A549 (cell line): Measurements from ENCODE around the gene CABP4. TPM values are rescaled to one million over a fixed set of nuclear protein-coding genes. Genes with fewer than 3 reads are reported as not detected.

ENCODE experiments used
- ATAC-seq, 2 experiments: fragments of 200-7000 bp in 1 of 2; fragments of >200 bp in 1 of 2; cut with Nextera tagmentation in 1 of 2; cut with Tn5 transposase in 1 of 2; 3 replicates each; pipeline versions ENCODE4 v1.8.0 to v1.9.1; 2018 to 2020; ENCODE audit warnings: mild to moderate bottlenecking in 1 of 2, moderate library complexity in 1 of 2
- CTCF ChIA-PET: fragments of 300-600 bp; sonication (Branson Sonifier 250); formaldehyde crosslinking; extraction: SDS; loops from one replicate; lab custom pipeline; 2021; ENCODE audit warnings: antibody characterized with exemption, inconsistent platforms; lab: Yijun Ruan, JAX
- POLR2A ChIA-PET: fragments of 350-600 bp; formaldehyde crosslinking; extraction: SDS; loops from one replicate; lab custom pipeline; 2021; ENCODE audit warnings: antibody characterized with exemption, inconsistent platforms; lab: Yijun Ruan, JAX
- DNase-seq, 2 experiments: peaks; one replicate each; pipeline versions ENCODE4 v3.0.0 to v3.0.0-alpha.2; 2011 to 2016; ENCODE audit warnings: low read depth in 1 of 2, low spot score in 1 of 2
- FAIRE-seq: peaks from 2 replicates; lab custom pipeline; 2011; peaks lifted over from hg19 to GRCh38; lab: Jason Lieb, UNC
- H3K27ac ChIP-seq, 2 experiments: fragments of >200 bp; sonication (Bioruptor Twin); formaldehyde crosslinking; 3 replicates each; pipeline ENCODE4 v1.5.1; 2016 to 2017
- H3K4me1 ChIP-seq: fragments of >200 bp; sonication (Bioruptor Twin); formaldehyde crosslinking; 3 replicates; pipeline ENCODE4 v1.6.1; 2016
- H3K4me2 ChIP-seq: fragments of >200 bp; sonication (Bioruptor Twin); formaldehyde crosslinking; 3 replicates; pipeline ENCODE4 v1.6.1; 2016
- H3K4me3 ChIP-seq: fragments of >200 bp; sonication (Bioruptor Twin); formaldehyde crosslinking; 3 replicates; pipeline ENCODE4 v1.5.1; 2016
- H3K9me3 ChIP-seq: fragments of >200 bp; sonication (Bioruptor Twin); formaldehyde crosslinking; 3 replicates; pipeline ENCODE4 v1.6.1; 2016
- EHMT2 ChIP-seq: fragments of 200-600 bp; sonication (generic); IDR thresholded peaks from 2 replicates; pipeline ENCODE4 v1.6.1; 2016; ENCODE audit warnings: antibody characterized with exemption, low read depth, mild to moderate bottlenecking, moderate library complexity
- EP300 ChIP-seq, 2 experiments: fragments of >200 bp; sonication (Bioruptor Twin); formaldehyde crosslinking; IDR thresholded peaks; 2 replicates in 1 of 2; 3 replicates in 1 of 2; pipeline ENCODE4 v1.6.1; 2016 to 2017
- FOSB ChIP-seq: fragments of 250-450 bp; sonication (Bioruptor Pico); IDR thresholded peaks from 2 replicates; pipeline ENCODE4 v1.5.0; 2020; ENCODE audit warnings: mild to moderate bottlenecking, moderate library complexity
- MAFK ChIP-seq: fragments of 450-650 bp; IDR thresholded peaks from 2 replicates; pipeline ENCODE4 v1.6.1; 2014; ENCODE audit not compliant: partially characterized antibody
- MAX ChIP-seq: IDR thresholded peaks from 2 replicates; pipeline ENCODE4 v1.6.1; 2012
- NPAS2 ChIP-seq: fragments of 250-450 bp; sonication (Bioruptor Pico); IDR thresholded peaks from 2 replicates; pipeline ENCODE4 v1.8.0; 2022; ENCODE audit warnings: mild to moderate bottlenecking, moderate library complexity, borderline replicate concordance
- NR3C1 ChIP-seq: fragments of >200 bp; sonication (Bioruptor Twin); formaldehyde crosslinking; IDR thresholded peaks from 3 replicates; pipeline ENCODE4 v1.6.1; 2017
- RNF2 ChIP-seq: fragments of 200-600 bp; sonication (generic); IDR thresholded peaks from 2 replicates; pipeline ENCODE4 v1.6.1; 2016; ENCODE audit warnings: low read depth, mild to moderate bottlenecking, antibody characterized with exemption, moderate library complexity, borderline replicate concordance
- TFCP2L1 ChIP-seq: fragments of 250-450 bp; sonication (Bioruptor Pico); IDR thresholded peaks from 2 replicates; pipeline ENCODE4 v1.5.0; 2021; ENCODE audit warnings: mild to moderate bottlenecking
- TP53 ChIP-seq: fragments of 250-450 bp; sonication (Bioruptor Pico); IDR thresholded peaks from 2 replicates; pipeline ENCODE4 v1.5.0; 2021; ENCODE audit warnings: mild to moderate bottlenecking, moderate library complexity
- ZSCAN20 ChIP-seq: fragments of 250-450 bp; sonication (Bioruptor Pico); IDR thresholded peaks from 2 replicates; pipeline ENCODE4 v1.8.0; 2022; ENCODE audit warnings: mild to moderate bottlenecking, moderate library complexity
- WGBS: methylation state at CpG from one replicate; pipeline ENCODE4 v1.1.6; 2017; ENCODE audit errors: missing lambda C conversion rate; 5-methylcytosine and 5-hydroxymethylcytosine counted together
- polyA plus RNA-seq, 4 experiments: library from polyadenylated mRNA; depleted of rRNA in 3 of 4; stranded (reverse); fragments of >200 nt; fragmentation: RNase III in 1 of 4; extraction: RNeasy Plus Mini Kit Qiagen cat#74134 plus additional on column Dnase treatment in 1 of 4; gene quantifications; 2 replicates in 3 of 4; 3 replicates in 1 of 4; pipeline ENCODE4 v1.2.3, GENCODE V29; 2011 to 2017
- TF ChIP-seq, protein P1 (sequence below): IDR thresholded peaks from 2 replicates; pipeline ENCODE4 v1.6.1; 2012
- TF ChIP-seq, protein P2 (sequence below): fragments of 200-600 bp; sonication (generic); IDR thresholded peaks from 2 replicates; pipeline ENCODE4 v1.6.1; 2016; ENCODE audit warnings: antibody characterized with exemption, mild to moderate bottlenecking, moderate library complexity

The CABP4 gene
- polyA plus RNA-seq, 2 of the 4 experiments (the other 2 are of a cell fraction) = not detected

DNA sequence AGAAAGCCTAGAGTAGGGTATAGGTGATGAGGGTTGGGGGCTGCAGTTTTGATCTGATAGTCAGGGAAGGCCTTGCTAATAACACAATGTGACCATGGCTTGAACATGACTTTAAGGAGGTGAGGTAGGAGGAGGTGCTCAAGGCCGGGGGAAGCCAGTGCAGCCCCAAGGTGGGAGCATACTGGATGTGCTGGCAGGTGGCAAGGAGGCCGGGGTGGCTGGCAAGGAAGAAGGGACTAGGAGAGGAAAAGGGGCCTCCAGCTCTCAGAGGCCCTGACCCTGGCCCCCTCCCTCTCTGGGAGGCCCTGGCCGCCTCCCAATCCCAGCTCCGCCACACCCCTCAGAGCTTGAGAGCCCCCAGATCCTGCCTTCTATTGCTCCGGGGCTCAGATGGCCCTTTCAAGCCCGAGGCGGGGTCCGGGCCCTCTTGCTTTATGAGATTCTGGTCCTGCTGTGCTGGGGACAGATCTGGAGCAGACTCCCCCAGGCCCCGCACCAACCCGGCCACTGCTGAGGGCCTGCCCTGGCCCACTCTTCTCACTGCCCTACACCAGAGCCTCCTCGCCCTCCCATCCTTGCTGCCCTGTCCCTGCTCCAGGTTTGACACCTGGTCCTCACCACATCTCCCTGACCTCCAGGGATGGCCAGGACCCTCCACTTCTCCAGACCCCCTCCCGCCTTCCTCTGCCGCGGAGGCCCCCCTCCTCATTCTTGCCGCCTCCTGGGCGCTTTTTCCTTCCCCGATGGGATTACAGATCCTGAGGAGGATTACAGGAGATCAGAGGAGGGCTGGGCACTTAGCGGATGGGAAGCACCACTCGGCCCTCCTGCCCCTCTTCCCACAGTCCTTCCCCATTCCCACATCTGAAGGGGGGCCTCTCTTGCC lies 48.2 kb downstream of the CABP4 start:
- no peak for ATAC-seq
- DNase-seq = no peak
- no peak for TF ChIP-seq MAX
- peak overlapping the region; percentile 87 to 97 for H3K27ac ChIP-seq
- FAIRE-seq = no peak
- POLR2A ChIA-PET = no interaction called here
- CTCF ChIA-PET = interaction anchor here (1.5 to 1.6 kb wide), 2 partner anchors 109 to 120 kb away, joined by 3 read pairs; no protein-coding TSS in a partner anchor
- WGBS = 90% methylated on average over 19 of the region's 19 CpGs
- H3K4me1 ChIP-seq = peaks cover 29% of the 10 kb centered on the region
- peak overlapping the region; percentile 76 for H3K4me3 ChIP-seq
- no peaks in the 10 kb centered on the region for H3K9me3 ChIP-seq
- peak overlapping the region; percentile 85 for H3K4me2 ChIP-seq

GRCh38 chr11:67504005-67504949 lies 49.1 kb downstream of the CABP4 start:
- Histone ChIP-seq H3K9me3 (no peaks in the 10 kb centered on the region), H3K27ac (peak overlapping the region; percentile 87 to 97), H3K4me1 (peaks cover 33% of the 10 kb centered on the region), H3K4me3 (peak overlapping the region; percentile 76), H3K4me2 (peak overlapping the region; percentile 85)
- DNase-seq = peak in 1 of 2 experiments; percentile 32
- FAIRE-seq = no peak
- POLR2A ChIA-PET = interaction anchor here (1.7 kb wide), 1 partner anchor 102 kb away, joined by 6 read pairs; the partner anchor contains the start of gene PPP1CA
- CTCF ChIA-PET = interaction anchor here (2.3 kb wide), 1 partner anchor 112 kb away, joined by 8 read pairs; the partner anchor contains the start of gene RAD9A
- ATAC-seq = no peak
- TF ChIP-seq MAFK (no peak), NR3C1 (no peak), NPAS2 (CRISPR knock-in tag) (no peak), EHMT2 (no peak), EP300 (IDR thresholded peaks at IDR 0.05) (no peak), ZSCAN20 (CRISPR knock-in tag) (no peak), FOSB (CRISPR knock-in tag) (0 out of 2 replicates have a peak, but pooled peaks have one; percentile 12), TP53 (no peak), RNF2 (0 out of 2 replicates have a peak, but pooled peaks have one; percentile 56), TFCP2L1 (peak; percentile 75; the same call in 1 of the 2 replicates)
- TF ChIP-seq, protein P1, sequence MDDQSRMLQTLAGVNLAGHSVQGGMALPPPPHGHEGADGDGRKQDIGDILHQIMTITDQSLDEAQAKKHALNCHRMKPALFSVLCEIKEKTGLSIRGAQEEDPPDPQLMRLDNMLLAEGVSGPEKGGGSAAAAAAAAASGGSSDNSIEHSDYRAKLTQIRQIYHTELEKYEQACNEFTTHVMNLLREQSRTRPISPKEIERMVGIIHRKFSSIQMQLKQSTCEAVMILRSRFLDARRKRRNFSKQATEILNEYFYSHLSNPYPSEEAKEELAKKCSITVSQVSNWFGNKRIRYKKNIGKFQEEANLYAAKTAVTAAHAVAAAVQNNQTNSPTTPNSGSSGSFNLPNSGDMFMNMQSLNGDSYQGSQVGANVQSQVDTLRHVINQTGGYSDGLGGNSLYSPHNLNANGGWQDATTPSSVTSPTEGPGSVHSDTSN = no peak
- TF ChIP-seq, protein P2, sequence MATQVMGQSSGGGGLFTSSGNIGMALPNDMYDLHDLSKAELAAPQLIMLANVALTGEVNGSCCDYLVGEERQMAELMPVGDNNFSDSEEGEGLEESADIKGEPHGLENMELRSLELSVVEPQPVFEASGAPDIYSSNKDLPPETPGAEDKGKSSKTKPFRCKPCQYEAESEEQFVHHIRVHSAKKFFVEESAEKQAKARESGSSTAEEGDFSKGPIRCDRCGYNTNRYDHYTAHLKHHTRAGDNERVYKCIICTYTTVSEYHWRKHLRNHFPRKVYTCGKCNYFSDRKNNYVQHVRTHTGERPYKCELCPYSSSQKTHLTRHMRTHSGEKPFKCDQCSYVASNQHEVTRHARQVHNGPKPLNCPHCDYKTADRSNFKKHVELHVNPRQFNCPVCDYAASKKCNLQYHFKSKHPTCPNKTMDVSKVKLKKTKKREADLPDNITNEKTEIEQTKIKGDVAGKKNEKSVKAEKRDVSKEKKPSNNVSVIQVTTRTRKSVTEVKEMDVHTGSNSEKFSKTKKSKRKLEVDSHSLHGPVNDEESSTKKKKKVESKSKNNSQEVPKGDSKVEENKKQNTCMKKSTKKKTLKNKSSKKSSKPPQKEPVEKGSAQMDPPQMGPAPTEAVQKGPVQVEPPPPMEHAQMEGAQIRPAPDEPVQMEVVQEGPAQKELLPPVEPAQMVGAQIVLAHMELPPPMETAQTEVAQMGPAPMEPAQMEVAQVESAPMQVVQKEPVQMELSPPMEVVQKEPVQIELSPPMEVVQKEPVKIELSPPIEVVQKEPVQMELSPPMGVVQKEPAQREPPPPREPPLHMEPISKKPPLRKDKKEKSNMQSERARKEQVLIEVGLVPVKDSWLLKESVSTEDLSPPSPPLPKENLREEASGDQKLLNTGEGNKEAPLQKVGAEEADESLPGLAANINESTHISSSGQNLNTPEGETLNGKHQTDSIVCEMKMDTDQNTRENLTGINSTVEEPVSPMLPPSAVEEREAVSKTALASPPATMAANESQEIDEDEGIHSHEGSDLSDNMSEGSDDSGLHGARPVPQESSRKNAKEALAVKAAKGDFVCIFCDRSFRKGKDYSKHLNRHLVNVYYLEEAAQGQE = no peak
- WGBS = 6% methylated on average over 21 of the region's 101 CpGs
